ENCODE results near the gene PHACTR3.

The PHACTR3 gene

GRCh38 chr20:59764037-59764436 is 159.7 kb downstream of the PHACTR3 start:
- Histone ChIP-seq H3K4me1 (ENCODE audit: insufficient read depth, poor library complexity, severe bottlenecking) (no peaks in the 10 kb centered on the region), H3K9me3 (ENCODE audit: severe bottlenecking) (no peaks in the 10 kb centered on the region), H3K27ac (ENCODE audit: poor library complexity, severe bottlenecking) (no peak overlapping the region), H3K27me3 (ENCODE audit: insufficient read depth, poor library complexity, severe bottlenecking) (peaks cover 17% of the 10 kb centered on the region), H3K36me3 (ENCODE audit: low read depth) (no peaks in the 10 kb centered on the region), H3K4me3 (ENCODE audit: severe bottlenecking) (no peak overlapping the region)
- ATAC-seq (ENCODE audit: low read depth) (no peak), DNase-seq (ENCODE audit: low spot score) (no peak)
- no peak for TF ChIP-seq CTCF (IDR thresholded peaks at IDR 0.05; ENCODE audit: poor library complexity, severe bottlenecking)

- DNase-seq (ENCODE audit: low spot score) = peak; percentile 74
- no peak for TF ChIP-seq CTCF (IDR thresholded peaks at IDR 0.05; ENCODE audit: poor library complexity, severe bottlenecking)
These were observed 161.3 kb downstream of the PHACTR3 start for GRCh38 chr20:59765599-59766177.

GRCh38 chr20:59767656-59768055 is 163.3 kb downstream of the PHACTR3 start:
- no peaks in the 10 kb centered on the region for H3K27me3 ChIP-seq (ENCODE audit: insufficient read depth, poor library complexity, severe bottlenecking)
- H3K27ac ChIP-seq (ENCODE audit: poor library complexity, severe bottlenecking) = no peak overlapping the region
- H3K4me1 ChIP-seq (ENCODE audit: insufficient read depth, poor library complexity, severe bottlenecking) = no peaks in the 10 kb centered on the region
- ATAC-seq (ENCODE audit: low read depth) (no peak), DNase-seq (ENCODE audit: low spot score) (no peak)
- no peak for TF ChIP-seq CTCF (IDR thresholded peaks at IDR 0.05; ENCODE audit: poor library complexity, severe bottlenecking)
- no peaks in the 10 kb centered on the region for H3K9me3 ChIP-seq (ENCODE audit: severe bottlenecking)
- no peak overlapping the region for H3K4me3 ChIP-seq (ENCODE audit: severe bottlenecking)
- no peaks in the 10 kb centered on the region for H3K36me3 ChIP-seq (ENCODE audit: low read depth)

More at GRCh38 chr20:59765599-59766177, 161.3 kb downstream of the PHACTR3 start:
- H3K4me3 ChIP-seq (ENCODE audit: severe bottlenecking) = no peak overlapping the region
- no peaks in the 10 kb centered on the region for H3K4me1 ChIP-seq (ENCODE audit: insufficient read depth, poor library complexity, severe bottlenecking)
- H3K9me3 ChIP-seq (ENCODE audit: severe bottlenecking) = no peaks in the 10 kb centered on the region
- ATAC-seq (ENCODE audit: low read depth) = 0 out of 3 replicates have a peak, but pooled peaks have one; percentile 15
- H3K27me3 ChIP-seq (ENCODE audit: insufficient read depth, poor library complexity, severe bottlenecking) = peaks cover under 1% of the 10 kb centered on the region
- no peak overlapping the region for H3K27ac ChIP-seq (ENCODE audit: poor library complexity, severe bottlenecking)
- H3K36me3 ChIP-seq (ENCODE audit: low read depth) = no peaks in the 10 kb centered on the region

- peak; percentile 91 for TF ChIP-seq CTCF (IDR thresholded peaks at IDR 0.05; ENCODE audit: poor library complexity, severe bottlenecking)
- H3K36me3 ChIP-seq (ENCODE audit: low read depth) = no peaks in the 10 kb centered on the region
- H3K4me3 ChIP-seq (ENCODE audit: severe bottlenecking) = no peak overlapping the region
- DNase-seq (ENCODE audit: low spot score) (peak; percentile 63), ATAC-seq (ENCODE audit: low read depth) (peak; percentile 34)
- H3K27ac ChIP-seq (ENCODE audit: poor library complexity, severe bottlenecking) = no peak overlapping the region
- no peaks in the 10 kb centered on the region for H3K4me1 ChIP-seq (ENCODE audit: insufficient read depth, poor library complexity, severe bottlenecking)
- no peaks in the 10 kb centered on the region for H3K9me3 ChIP-seq (ENCODE audit: severe bottlenecking)
- H3K27me3 ChIP-seq (ENCODE audit: insufficient read depth, poor library complexity, severe bottlenecking) = peaks cover 9% of the 10 kb centered on the region
These were observed 165.9 kb downstream of the PHACTR3 start for GRCh38 chr20:59770270-59770669.

GRCh38 chr20:59770851-59771250 is 166.5 kb downstream of the PHACTR3 start:
- peaks cover 9% of the 10 kb centered on the region for H3K27me3 ChIP-seq (ENCODE audit: insufficient read depth, poor library complexity, severe bottlenecking)
- H3K36me3 ChIP-seq (ENCODE audit: low read depth) = no peaks in the 10 kb centered on the region
- no peak overlapping the region for H3K27ac ChIP-seq (ENCODE audit: poor library complexity, severe bottlenecking)
- no peaks in the 10 kb centered on the region for H3K9me3 ChIP-seq (ENCODE audit: severe bottlenecking)
- no peak for TF ChIP-seq CTCF (IDR thresholded peaks at IDR 0.05; ENCODE audit: poor library complexity, severe bottlenecking)
- H3K4me1 ChIP-seq (ENCODE audit: insufficient read depth, poor library complexity, severe bottlenecking) = no peaks in the 10 kb centered on the region
- peak; percentile 79 for DNase-seq (ENCODE audit: low spot score)
- no peak for ATAC-seq (ENCODE audit: low read depth)
- H3K4me3 ChIP-seq (ENCODE audit: severe bottlenecking) = no peak overlapping the region
